HepG2 (cell line): Measurements from ENCODE around the gene MUCL3. TPM values are rescaled to one million over a fixed set of nuclear protein-coding genes. Genes with fewer than 3 reads are reported as not detected.

Experiments used
- CAMTA2 ChIP-seq: sonication (generic); formaldehyde crosslinking; IDR thresholded peaks from 2 replicates; pipeline ENCODE4 v1.4.0; 2020; ENCODE audit warnings: mild to moderate bottlenecking, missing genetic modification reagents, borderline replicate concordance
- ERF ChIP-seq: IDR thresholded peaks from 2 replicates; pipeline ENCODE4 v1.6.1; 2018; ENCODE audit warnings: missing biosample characterization, missing genetic modification reagents
- FOXC1 ChIP-seq: sonication (generic); formaldehyde crosslinking; IDR thresholded peaks from 2 replicates; pipeline ENCODE4 v1.8.0; 2022; ENCODE audit warnings: mild to moderate bottlenecking, missing genetic modification reagents, borderline replicate concordance
- HDAC1 ChIP-seq: sonication (generic); formaldehyde crosslinking; IDR thresholded peaks from 2 replicates; pipeline ENCODE4 v1.5.1; 2020; ENCODE audit warnings: mild to moderate bottlenecking, missing genetic modification reagents
- KLF16 ChIP-seq, 2 experiments: sonication (generic) in 1 of 2; formaldehyde crosslinking in 1 of 2; IDR thresholded peaks; 2 replicates each; pipeline versions ENCODE4 v1.6.1 to v1.8.0; 2016 to 2023; ENCODE audit warnings: missing genetic modification reagents in 2 of 2, missing compliant biosample characterization in 1 of 2
- PAF1 ChIP-seq: IDR thresholded peaks from 2 replicates; pipeline ENCODE4 v1.6.1; 2016; ENCODE audit warnings: missing genetic modification reagents, missing compliant biosample characterization
- PHB2 ChIP-seq: fragments of 450-650 bp; IDR thresholded peaks from 2 replicates; pipeline ENCODE4 v1.6.1; 2018; ENCODE audit not compliant: partially characterized antibody
- RARA ChIP-seq: IDR thresholded peaks from 2 replicates; pipeline ENCODE4 v1.6.1; 2016; ENCODE audit warnings: missing genetic modification reagents, missing compliant biosample characterization
- YEATS4 ChIP-seq: sonication (generic); formaldehyde crosslinking; IDR thresholded peaks from 2 replicates; pipeline ENCODE4 v1.4.0; 2020; ENCODE audit warnings: missing genetic modification reagents, borderline replicate concordance
- ZNF598 ChIP-seq: sonication (generic); formaldehyde crosslinking; IDR thresholded peaks from 2 replicates; pipeline ENCODE4 v1.5.1; 2020; ENCODE audit warnings: mild to moderate bottlenecking, missing genetic modification reagents, borderline replicate concordance
- ZNF678 ChIP-seq: sonication (generic); formaldehyde crosslinking; IDR thresholded peaks from 2 replicates; pipeline ENCODE4 v1.4.0; 2020; ENCODE audit warnings: mild to moderate bottlenecking, missing genetic modification reagents
- ZNF703 ChIP-seq: sonication (generic); formaldehyde crosslinking; IDR thresholded peaks from 2 replicates; pipeline ENCODE4 v1.5.1; 2020; ENCODE audit warnings: missing genetic modification reagents, mild to moderate bottlenecking, moderate library complexity, borderline replicate concordance
- polyA plus RNA-seq, 8 experiments: library from polyadenylated mRNA; depleted of rRNA in 3 of 8; stranded (reverse) in 7 of 8; unstranded in 1 of 8; fragments of >200 nt; fragmentation: Illumina TruSeq in 4 of 8; extraction: Trizol in 4 of 8; gene quantifications; 2 replicates each; pipeline versions ENCODE4 v1.2.1 to v1.2.3, GENCODE V29; 2011 to 2016; ENCODE audit warnings: low read depth in 4 of 8, missing spikeins in 1 of 8, mixed read lengths in 1 of 8; ENCODE audit not compliant: insufficient read depth in 1 of 8
- total RNA-seq, 5 experiments: library from RNA; depleted of rRNA; stranded (reverse); fragments of >200 nt; fragmentation: Illumina TruSeq; extraction: Trizol; gene quantifications; 2 replicates each; pipeline ENCODE4 v1.2.3, GENCODE V29; 2016; ENCODE audit warnings: low read depth in 1 of 5
- TF ChIP-seq, protein P1 (sequence below): sonication (generic); formaldehyde crosslinking; conservative IDR thresholded peaks from 2 replicates; pipeline ENCODE4 v1.8.1; 2023; ENCODE audit warnings: missing genetic modification reagents
- TF ChIP-seq, protein P2 (sequence below): sonication (generic); formaldehyde crosslinking; IDR thresholded peaks from 2 replicates; pipeline ENCODE4 v1.4.0; 2020; ENCODE audit warnings: low read depth, mild to moderate bottlenecking, missing genetic modification reagents
- TF ChIP-seq, protein P3 (sequence below): sonication (generic); formaldehyde crosslinking; IDR thresholded peaks from 2 replicates; pipeline ENCODE4 v1.4.0; 2020; ENCODE audit warnings: missing genetic modification reagents, mild to moderate bottlenecking, borderline replicate concordance
- TF ChIP-seq, protein P4 (sequence below): sonication (generic); formaldehyde crosslinking; IDR thresholded peaks from 2 replicates; pipeline ENCODE4 v1.8.0; 2022; ENCODE audit warnings: missing genetic modification reagents, mild to moderate bottlenecking, moderate library complexity, borderline replicate concordance
- TF ChIP-seq, protein P5 (sequence below): sonication (generic); formaldehyde crosslinking; IDR thresholded peaks from 2 replicates; pipeline ENCODE4 v1.5.1; 2020; ENCODE audit warnings: mild to moderate bottlenecking, moderate library complexity, missing genetic modification reagents
- TF ChIP-seq, protein P6 (sequence below): sonication (generic); formaldehyde crosslinking; IDR thresholded peaks from 2 replicates; pipeline ENCODE4 v1.5.0; 2020; ENCODE audit warnings: missing genetic modification reagents

The MUCL3 gene
- total and polyA plus RNA-seq, 2 of the 13 experiments (the other 11 are each of a cell fraction or from before 2014, with no cell fraction given), result not detected

DNA sequence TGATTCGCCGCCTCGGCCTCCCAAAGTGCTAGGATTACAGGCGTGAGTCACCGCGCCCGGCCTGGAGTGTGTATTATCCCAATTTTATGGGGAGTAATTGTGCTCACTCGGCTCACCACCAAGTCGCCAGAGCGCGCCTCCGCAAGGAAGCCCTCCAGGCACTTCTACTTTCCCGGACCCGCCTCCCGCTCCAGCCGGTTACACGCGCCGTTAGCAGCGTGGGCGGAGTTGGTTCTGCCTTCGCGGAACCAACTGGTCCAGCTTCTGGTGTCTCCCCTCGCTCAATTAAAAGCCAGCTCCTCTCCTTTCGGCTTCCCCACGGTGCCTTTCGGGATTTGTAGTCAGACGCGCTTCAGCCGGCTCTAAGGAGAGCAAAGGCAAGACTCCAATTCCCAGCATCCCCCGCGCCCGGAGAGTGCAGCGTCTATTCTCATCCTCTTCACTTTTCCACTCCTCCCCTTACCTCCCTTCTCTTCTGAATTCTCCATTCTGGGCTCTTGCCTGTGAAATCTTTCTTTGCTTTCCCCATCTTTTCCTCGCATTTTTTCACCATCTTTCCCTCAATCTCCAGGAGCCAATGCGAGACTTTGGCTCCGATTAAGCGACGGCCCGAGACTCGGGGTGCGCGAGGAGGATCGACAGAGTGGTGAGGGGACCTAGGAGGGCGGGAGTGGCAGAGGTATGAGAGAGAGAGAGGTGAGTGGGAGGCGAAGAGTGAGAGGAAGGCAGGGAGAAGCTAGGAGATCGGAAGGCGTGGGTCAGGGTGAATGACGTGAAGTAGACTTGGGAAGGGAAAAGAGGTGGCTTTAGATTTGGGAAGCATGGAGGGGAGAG lies 32.8 kb upstream of the MUCL3 start, which contains the start of gene GTF2H4 (continued):
- peak in 1 of 2 experiments; percentile 92; a peak in 1 of 4 replicates for TF ChIP-seq KLF16 (CRISPR knock-in tag; IDR thresholded peaks at IDR 0.05)
- TF ChIP-seq CAMTA2 (CRISPR knock-in tag), result no peak
- TF ChIP-seq ZNF703, result no peak
- peak; percentile 93 for TF ChIP-seq HDAC1
- TF ChIP-seq ZNF678, result no peak
- TF ChIP-seq, protein P1, sequence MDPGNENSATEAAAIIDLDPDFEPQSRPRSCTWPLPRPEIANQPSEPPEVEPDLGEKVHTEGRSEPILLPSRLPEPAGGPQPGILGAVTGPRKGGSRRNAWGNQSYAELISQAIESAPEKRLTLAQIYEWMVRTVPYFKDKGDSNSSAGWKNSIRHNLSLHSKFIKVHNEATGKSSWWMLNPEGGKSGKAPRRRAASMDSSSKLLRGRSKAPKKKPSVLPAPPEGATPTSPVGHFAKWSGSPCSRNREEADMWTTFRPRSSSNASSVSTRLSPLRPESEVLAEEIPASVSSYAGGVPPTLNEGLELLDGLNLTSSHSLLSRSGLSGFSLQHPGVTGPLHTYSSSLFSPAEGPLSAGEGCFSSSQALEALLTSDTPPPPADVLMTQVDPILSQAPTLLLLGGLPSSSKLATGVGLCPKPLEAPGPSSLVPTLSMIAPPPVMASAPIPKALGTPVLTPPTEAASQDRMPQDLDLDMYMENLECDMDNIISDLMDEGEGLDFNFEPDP, result no peak
- TF ChIP-seq, protein P2, sequence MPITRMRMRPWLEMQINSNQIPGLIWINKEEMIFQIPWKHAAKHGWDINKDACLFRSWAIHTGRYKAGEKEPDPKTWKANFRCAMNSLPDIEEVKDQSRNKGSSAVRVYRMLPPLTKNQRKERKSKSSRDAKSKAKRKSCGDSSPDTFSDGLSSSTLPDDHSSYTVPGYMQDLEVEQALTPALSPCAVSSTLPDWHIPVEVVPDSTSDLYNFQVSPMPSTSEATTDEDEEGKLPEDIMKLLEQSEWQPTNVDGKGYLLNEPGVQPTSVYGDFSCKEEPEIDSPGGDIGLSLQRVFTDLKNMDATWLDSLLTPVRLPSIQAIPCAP (CRISPR knock-in tag), result no peak
- peak; percentile 33; the same call in 1 of the 2 replicates for TF ChIP-seq YEATS4 (CRISPR knock-in tag)
- TF ChIP-seq ERF, result peak; percentile 77
- no peak for TF ChIP-seq RARA (CRISPR knock-in tag)
- TF ChIP-seq, protein P3, sequence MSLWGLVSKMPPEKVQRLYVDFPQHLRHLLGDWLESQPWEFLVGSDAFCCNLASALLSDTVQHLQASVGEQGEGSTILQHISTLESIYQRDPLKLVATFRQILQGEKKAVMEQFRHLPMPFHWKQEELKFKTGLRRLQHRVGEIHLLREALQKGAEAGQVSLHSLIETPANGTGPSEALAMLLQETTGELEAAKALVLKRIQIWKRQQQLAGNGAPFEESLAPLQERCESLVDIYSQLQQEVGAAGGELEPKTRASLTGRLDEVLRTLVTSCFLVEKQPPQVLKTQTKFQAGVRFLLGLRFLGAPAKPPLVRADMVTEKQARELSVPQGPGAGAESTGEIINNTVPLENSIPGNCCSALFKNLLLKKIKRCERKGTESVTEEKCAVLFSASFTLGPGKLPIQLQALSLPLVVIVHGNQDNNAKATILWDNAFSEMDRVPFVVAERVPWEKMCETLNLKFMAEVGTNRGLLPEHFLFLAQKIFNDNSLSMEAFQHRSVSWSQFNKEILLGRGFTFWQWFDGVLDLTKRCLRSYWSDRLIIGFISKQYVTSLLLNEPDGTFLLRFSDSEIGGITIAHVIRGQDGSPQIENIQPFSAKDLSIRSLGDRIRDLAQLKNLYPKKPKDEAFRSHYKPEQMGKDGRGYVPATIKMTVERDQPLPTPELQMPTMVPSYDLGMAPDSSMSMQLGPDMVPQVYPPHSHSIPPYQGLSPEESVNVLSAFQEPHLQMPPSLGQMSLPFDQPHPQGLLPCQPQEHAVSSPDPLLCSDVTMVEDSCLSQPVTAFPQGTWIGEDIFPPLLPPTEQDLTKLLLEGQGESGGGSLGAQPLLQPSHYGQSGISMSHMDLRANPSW (CRISPR knock-in tag), result peak; percentile 90; the same call in 1 of the 2 replicates
- TF ChIP-seq, protein P4, sequence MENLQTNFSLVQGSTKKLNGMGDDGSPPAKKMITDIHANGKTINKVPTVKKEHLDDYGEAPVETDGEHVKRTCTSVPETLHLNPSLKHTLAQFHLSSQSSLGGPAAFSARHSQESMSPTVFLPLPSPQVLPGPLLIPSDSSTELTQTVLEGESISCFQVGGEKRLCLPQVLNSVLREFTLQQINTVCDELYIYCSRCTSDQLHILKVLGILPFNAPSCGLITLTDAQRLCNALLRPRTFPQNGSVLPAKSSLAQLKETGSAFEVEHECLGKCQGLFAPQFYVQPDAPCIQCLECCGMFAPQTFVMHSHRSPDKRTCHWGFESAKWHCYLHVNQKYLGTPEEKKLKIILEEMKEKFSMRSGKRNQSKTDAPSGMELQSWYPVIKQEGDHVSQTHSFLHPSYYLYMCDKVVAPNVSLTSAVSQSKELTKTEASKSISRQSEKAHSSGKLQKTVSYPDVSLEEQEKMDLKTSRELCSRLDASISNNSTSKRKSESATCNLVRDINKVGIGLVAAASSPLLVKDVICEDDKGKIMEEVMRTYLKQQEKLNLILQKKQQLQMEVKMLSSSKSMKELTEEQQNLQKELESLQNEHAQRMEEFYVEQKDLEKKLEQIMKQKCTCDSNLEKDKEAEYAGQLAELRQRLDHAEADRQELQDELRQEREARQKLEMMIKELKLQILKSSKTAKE (CRISPR knock-in tag), result no peak
- no peak for TF ChIP-seq PHB2
- TF ChIP-seq, protein P5, sequence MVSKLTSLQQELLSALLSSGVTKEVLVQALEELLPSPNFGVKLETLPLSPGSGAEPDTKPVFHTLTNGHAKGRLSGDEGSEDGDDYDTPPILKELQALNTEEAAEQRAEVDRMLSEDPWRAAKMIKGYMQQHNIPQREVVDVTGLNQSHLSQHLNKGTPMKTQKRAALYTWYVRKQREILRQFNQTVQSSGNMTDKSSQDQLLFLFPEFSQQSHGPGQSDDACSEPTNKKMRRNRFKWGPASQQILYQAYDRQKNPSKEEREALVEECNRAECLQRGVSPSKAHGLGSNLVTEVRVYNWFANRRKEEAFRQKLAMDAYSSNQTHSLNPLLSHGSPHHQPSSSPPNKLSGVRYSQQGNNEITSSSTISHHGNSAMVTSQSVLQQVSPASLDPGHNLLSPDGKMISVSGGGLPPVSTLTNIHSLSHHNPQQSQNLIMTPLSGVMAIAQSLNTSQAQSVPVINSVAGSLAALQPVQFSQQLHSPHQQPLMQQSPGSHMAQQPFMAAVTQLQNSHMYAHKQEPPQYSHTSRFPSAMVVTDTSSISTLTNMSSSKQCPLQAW, result peak; percentile 92
- TF ChIP-seq ZNF598, result no peak; the same call in 1 of the 2 replicates
- peak; percentile 96 for TF ChIP-seq FOXC1
- TF ChIP-seq, protein P6, sequence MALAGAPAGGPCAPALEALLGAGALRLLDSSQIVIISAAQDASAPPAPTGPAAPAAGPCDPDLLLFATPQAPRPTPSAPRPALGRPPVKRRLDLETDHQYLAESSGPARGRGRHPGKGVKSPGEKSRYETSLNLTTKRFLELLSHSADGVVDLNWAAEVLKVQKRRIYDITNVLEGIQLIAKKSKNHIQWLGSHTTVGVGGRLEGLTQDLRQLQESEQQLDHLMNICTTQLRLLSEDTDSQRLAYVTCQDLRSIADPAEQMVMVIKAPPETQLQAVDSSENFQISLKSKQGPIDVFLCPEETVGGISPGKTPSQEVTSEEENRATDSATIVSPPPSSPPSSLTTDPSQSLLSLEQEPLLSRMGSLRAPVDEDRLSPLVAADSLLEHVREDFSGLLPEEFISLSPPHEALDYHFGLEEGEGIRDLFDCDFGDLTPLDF (CRISPR knock-in tag), result peak; percentile 52; the same call in 1 of the 2 replicates
- TF ChIP-seq PAF1 (CRISPR knock-in tag), result no peak
